Astrocyte (in vitro differentiated cells and primary cell): ENCODE results near the gene HMGB4. TPM values are rescaled to one million over a fixed set of nuclear protein-coding genes. Genes with fewer than 3 reads are reported as not detected.

ENCODE experiments used
- DNase-seq: peaks from one replicate; pipeline ENCODE4 v3.0.0-alpha.2; 2010; ENCODE audit warnings: low read depth
- FAIRE-seq: peaks from 2 replicates; lab custom pipeline; 2011; peaks lifted over from hg19 to GRCh38; lab: Jason Lieb, UNC
- H2AFZ ChIP-seq: 2 replicates; pipeline ENCODE4 v1.6.0; 2012; ENCODE audit warnings: low read depth, low read length, inconsistent platforms
- H3K27ac ChIP-seq: 2 replicates; pipeline ENCODE4 v1.5.1; 2011; ENCODE audit warnings: low read depth, low read length, inconsistent platforms
- H3K27me3 ChIP-seq: 2 replicates; pipeline ENCODE4 v1.6.0; 2011; ENCODE audit warnings: low read length, inconsistent platforms; ENCODE audit not compliant: insufficient read depth
- H3K36me3 ChIP-seq: 2 replicates; pipeline ENCODE4 v1.5.1; 2011; ENCODE audit warnings: low read length, inconsistent platforms; ENCODE audit not compliant: insufficient read depth
- H3K4me1 ChIP-seq: 2 replicates; pipeline ENCODE4 v1.5.1; 2011; ENCODE audit warnings: low read length, inconsistent platforms; ENCODE audit not compliant: insufficient read depth
- H3K4me2 ChIP-seq: 2 replicates; pipeline ENCODE4 v1.6.0; 2012; ENCODE audit warnings: low read length, inconsistent platforms
- H3K4me3 ChIP-seq: 2 replicates; pipeline ENCODE4 v1.5.1; 2011; ENCODE audit warnings: low read depth, mild to moderate bottlenecking, low read length, inconsistent platforms; ENCODE audit not compliant: insufficient read depth
- H3K79me2 ChIP-seq: 2 replicates; pipeline ENCODE4 v1.6.0; 2012; ENCODE audit warnings: mild to moderate bottlenecking, low read length, inconsistent platforms; ENCODE audit not compliant: insufficient read depth
- H3K9ac ChIP-seq: 2 replicates; pipeline ENCODE4 v1.6.0; 2012; ENCODE audit warnings: mild to moderate bottlenecking, low read length, inconsistent platforms
- H3K9me3 ChIP-seq: 2 replicates; pipeline ENCODE4 v1.5.1; 2012; ENCODE audit warnings: low read depth, mild to moderate bottlenecking, low read length, inconsistent platforms; ENCODE audit not compliant: insufficient read depth
- H4K20me1 ChIP-seq: 2 replicates; pipeline ENCODE4 v1.6.0; 2012; ENCODE audit warnings: low read length, inconsistent platforms; ENCODE audit not compliant: insufficient read depth
- H3K27ac Mint-ChIP-seq: one replicate; pipeline ENCODE4 v1.8.0; 2021; ENCODE audit warnings: mild to moderate bottlenecking, mixed read lengths; ENCODE audit not compliant: unreplicated experiment
- H3K27me3 Mint-ChIP-seq: one replicate; pipeline ENCODE4 v1.8.0; 2021; ENCODE audit warnings: low read depth, mixed read lengths; ENCODE audit not compliant: unreplicated experiment
- H3K36me3 Mint-ChIP-seq: one replicate; pipeline ENCODE4 v1.8.0; 2021; ENCODE audit warnings: low read depth, mixed read lengths; ENCODE audit not compliant: unreplicated experiment
- H3K4me1 Mint-ChIP-seq: one replicate; pipeline ENCODE4 v1.8.0; 2021; ENCODE audit warnings: low read depth, mixed read lengths; ENCODE audit not compliant: unreplicated experiment
- H3K4me3 Mint-ChIP-seq: one replicate; pipeline ENCODE4 v1.8.0; 2021; ENCODE audit warnings: mild to moderate bottlenecking, moderate library complexity, mixed read lengths; ENCODE audit not compliant: unreplicated experiment
- H3K9me3 Mint-ChIP-seq: one replicate; pipeline ENCODE4 v1.8.0; 2021; ENCODE audit warnings: mild to moderate bottlenecking, mixed read lengths; ENCODE audit not compliant: unreplicated experiment
- EZH2 ChIP-seq: IDR thresholded peaks from 2 replicates; pipeline ENCODE4 v1.6.1; 2012; ENCODE audit warnings: mild to moderate bottlenecking, low read length, inconsistent platforms; ENCODE audit not compliant: insufficient read depth
- total RNA-seq: library from RNA; stranded (reverse); gene quantifications from 2 replicates; pipeline ENCODE4 v1.2.1, GENCODE V29; 2021
- TF ChIP-seq, protein P1 (sequence below): IDR thresholded peaks from 2 replicates; pipeline ENCODE4 v1.5.1; 2011; ENCODE audit warnings: low read depth, mild to moderate bottlenecking, inconsistent platforms, low read length, moderate library complexity; ENCODE audit not compliant: insufficient read depth

The HMGB4 gene
- total RNA-seq, 1 donor from 2014 or later = not detected

DNA sequence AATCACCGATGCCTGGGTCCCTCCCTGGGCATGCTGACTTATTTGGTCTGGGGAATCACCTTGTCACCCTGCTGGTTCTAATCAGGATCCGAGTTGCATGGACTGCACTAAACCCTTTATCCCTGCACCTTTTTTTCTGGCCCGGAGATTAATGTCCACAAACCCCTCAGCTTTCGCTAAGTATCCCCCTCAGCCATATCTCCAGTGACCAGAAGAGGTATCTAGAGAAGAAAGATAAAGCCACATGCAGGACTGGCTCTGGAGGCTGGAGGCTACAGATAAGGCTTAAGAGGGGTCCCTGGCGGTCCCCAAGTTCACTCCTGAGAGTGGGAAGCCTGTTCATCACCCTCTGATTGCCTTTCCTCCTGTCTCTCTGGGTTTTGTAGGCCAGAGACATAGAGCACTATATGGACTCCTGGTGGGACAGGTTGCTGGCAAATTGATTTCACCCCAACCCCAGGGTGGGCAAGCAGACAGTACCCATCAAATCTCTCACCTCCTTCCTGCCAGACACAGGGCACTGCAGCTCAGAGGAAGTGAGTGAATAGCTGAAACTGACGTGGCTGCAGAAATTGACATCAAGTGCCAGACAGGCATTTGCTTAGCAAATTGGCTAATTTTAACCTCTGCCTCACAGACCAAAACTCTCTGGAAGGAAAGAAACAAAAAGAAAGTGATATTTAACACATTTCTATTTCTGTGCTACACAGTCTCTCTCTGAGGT, 38.8 kb downstream of the HMGB4 start:
- DNase-seq (peak; percentile 43), FAIRE-seq (no peak)
- H3K79me2 ChIP-seq = no peaks in the 10 kb centered on the region
- no peak overlapping the region for H2AFZ ChIP-seq
- no peaks in the 10 kb centered on the region for H4K20me1 ChIP-seq
- H3K36me3 ChIP-seq = no peaks in the 10 kb centered on the region
- no peak overlapping the region for H3K4me3 Mint-ChIP-seq
- peaks cover 8% of the 10 kb centered on the region for H3K4me1 ChIP-seq
- H3K27ac Mint-ChIP-seq = peak overlapping the region; percentile 49
- H3K27me3 Mint-ChIP-seq = no peaks in the 10 kb centered on the region
- H3K27me3 ChIP-seq = no peaks in the 10 kb centered on the region
- H3K4me1 Mint-ChIP-seq = peaks cover 22% of the 10 kb centered on the region
- peak overlapping the region; percentile 11 for H3K4me2 ChIP-seq
- peaks cover 9% of the 10 kb centered on the region for H3K9me3 Mint-ChIP-seq
- TF ChIP-seq EZH2 = no peak
- TF ChIP-seq, protein P1, sequence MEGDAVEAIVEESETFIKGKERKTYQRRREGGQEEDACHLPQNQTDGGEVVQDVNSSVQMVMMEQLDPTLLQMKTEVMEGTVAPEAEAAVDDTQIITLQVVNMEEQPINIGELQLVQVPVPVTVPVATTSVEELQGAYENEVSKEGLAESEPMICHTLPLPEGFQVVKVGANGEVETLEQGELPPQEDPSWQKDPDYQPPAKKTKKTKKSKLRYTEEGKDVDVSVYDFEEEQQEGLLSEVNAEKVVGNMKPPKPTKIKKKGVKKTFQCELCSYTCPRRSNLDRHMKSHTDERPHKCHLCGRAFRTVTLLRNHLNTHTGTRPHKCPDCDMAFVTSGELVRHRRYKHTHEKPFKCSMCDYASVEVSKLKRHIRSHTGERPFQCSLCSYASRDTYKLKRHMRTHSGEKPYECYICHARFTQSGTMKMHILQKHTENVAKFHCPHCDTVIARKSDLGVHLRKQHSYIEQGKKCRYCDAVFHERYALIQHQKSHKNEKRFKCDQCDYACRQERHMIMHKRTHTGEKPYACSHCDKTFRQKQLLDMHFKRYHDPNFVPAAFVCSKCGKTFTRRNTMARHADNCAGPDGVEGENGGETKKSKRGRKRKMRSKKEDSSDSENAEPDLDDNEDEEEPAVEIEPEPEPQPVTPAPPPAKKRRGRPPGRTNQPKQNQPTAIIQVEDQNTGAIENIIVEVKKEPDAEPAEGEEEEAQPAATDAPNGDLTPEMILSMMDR = no peak
- H3K36me3 Mint-ChIP-seq = peaks cover 3% of the 10 kb centered on the region
- peak overlapping the region; percentile 22 for H3K9ac ChIP-seq
- no peak overlapping the region for H3K4me3 ChIP-seq
- no peaks in the 10 kb centered on the region for H3K9me3 ChIP-seq
- no peak overlapping the region for H3K27ac ChIP-seq

DNA sequence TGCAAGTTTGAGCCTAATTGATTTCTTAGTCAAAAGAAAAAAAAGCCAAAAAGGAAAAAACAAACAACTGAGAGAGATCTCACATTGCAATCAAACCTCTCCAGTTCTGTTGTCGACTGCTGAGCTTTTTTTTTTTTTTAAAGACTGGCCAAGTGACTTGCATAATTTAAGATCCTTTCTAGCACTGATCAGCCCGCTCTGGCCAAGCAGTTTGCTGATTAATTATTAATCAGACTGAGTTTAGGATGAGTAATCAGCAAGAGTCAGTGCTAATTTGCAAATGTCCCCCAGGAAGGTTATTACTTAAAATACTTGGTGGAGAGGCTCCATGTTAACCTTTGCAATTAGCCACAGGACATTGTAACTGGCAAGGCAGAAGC, 39.3 kb downstream of the HMGB4 start:
- no peaks in the 10 kb centered on the region for H3K27me3 ChIP-seq

More for the DNA sequence above, 39.3 kb downstream of the HMGB4 start:
- no peak overlapping the region for H3K27ac Mint-ChIP-seq
- Histone ChIP-seq H3K4me1 (peaks cover 8% of the 10 kb centered on the region), H2AFZ (no peak overlapping the region), H3K27ac (peak overlapping the region; percentile 0), H3K79me2 (no peaks in the 10 kb centered on the region), H3K36me3 (no peaks in the 10 kb centered on the region), H4K20me1 (no peaks in the 10 kb centered on the region), H3K9me3 (no peaks in the 10 kb centered on the region), H3K9ac (peak overlapping the region; percentile 22), H3K4me2 (peak overlapping the region; percentile 11), H3K4me3 (no peak overlapping the region)
- peak; percentile 57 for DNase-seq
- FAIRE-seq = no peak
- H3K27me3 Mint-ChIP-seq = no peaks in the 10 kb centered on the region
- H3K9me3 Mint-ChIP-seq = peaks cover 9% of the 10 kb centered on the region
- H3K4me3 Mint-ChIP-seq = no peak overlapping the region
- peaks cover 17% of the 10 kb centered on the region for H3K4me1 Mint-ChIP-seq
- peaks cover 3% of the 10 kb centered on the region for H3K36me3 Mint-ChIP-seq
- TF ChIP-seq, protein P1 = no peak
- no peak for TF ChIP-seq EZH2
